Body of pancreas (tissue), 4 donors: ENCODE results near the gene CTNNAL1.

ENCODE experiments used
- CTCF ChIP-seq, 7 experiments: fragments of 450-650 bp in 4 of 7; fragments of 200-600 bp in 3 of 7; sonication (generic) in 3 of 7; IDR thresholded peaks; one replicate each; pipeline ENCODE4 v1.5.1; 2016 to 2019; ENCODE audit warnings: antibody characterized with exemption in 7 of 7
- POLR2A ChIP-seq, 3 donors: fragments of 450-650 bp; IDR thresholded peaks; one replicate each; pipeline ENCODE4 v1.6.1; 2016; ENCODE audit warnings: antibody characterized with exemption in 3 of 3, mild to moderate bottlenecking in 2 of 3

- no peak for TF ChIP-seq CTCF (IDR thresholded peaks at IDR 0.05)
- peak; percentile 84 to 90 (median 85) for TF ChIP-seq POLR2A (IDR thresholded peaks at IDR 0.05)
Observed at GRCh38 chr9:109012876-109013678, at the start of gene CTNNAL1.
